ENCODE data around the gene ABLIM2.

- TF ChIP-seq POLR2AphosphoS5 (IDR thresholded peaks at IDR 0.05) = no peak
- no peak for TF ChIP-seq CTCF (IDR thresholded peaks at IDR 0.05)
These were observed 1.1 kb downstream of the ABLIM2 start for GRCh38 chr4:8157496-8157895.
